Osteocyte (in vitro differentiated cells): ENCODE data around the gene DIAPH2. TPM values are rescaled to one million over a fixed set of nuclear protein-coding genes. Genes with fewer than 3 reads are reported as not detected.

Experiments
- DNase-seq: peaks from one replicate; pipeline ENCODE4 v3.0.0; 2021; ENCODE audit warnings: mixed read lengths; ENCODE audit not compliant: unreplicated experiment; ENCODE audit errors: extremely low spot score
- H3K27ac Mint-ChIP-seq: one replicate; pipeline ENCODE4 v1.8.0; 2021; ENCODE audit warnings: mild to moderate bottlenecking, mixed read lengths; ENCODE audit not compliant: unreplicated experiment
- H3K27me3 Mint-ChIP-seq: one replicate; pipeline ENCODE4 v1.8.0; 2021; ENCODE audit warnings: mixed read lengths; ENCODE audit not compliant: unreplicated experiment
- H3K36me3 Mint-ChIP-seq: one replicate; pipeline ENCODE4 v1.8.0; 2021; ENCODE audit warnings: mixed read lengths; ENCODE audit not compliant: unreplicated experiment
- H3K4me1 Mint-ChIP-seq: one replicate; pipeline ENCODE4 v1.8.0; 2021; ENCODE audit warnings: mixed read lengths; ENCODE audit not compliant: unreplicated experiment
- H3K4me3 Mint-ChIP-seq: one replicate; pipeline ENCODE4 v1.8.0; 2021; ENCODE audit warnings: mild to moderate bottlenecking, moderate library complexity, mixed read lengths; ENCODE audit not compliant: unreplicated experiment
- H3K9me3 Mint-ChIP-seq: one replicate; pipeline ENCODE4 v1.8.0; 2021; ENCODE audit warnings: mixed read lengths; ENCODE audit not compliant: unreplicated experiment
- total RNA-seq: library from RNA; stranded (reverse); gene quantifications from 2 replicates; pipeline ENCODE4 v1.2.1, GENCODE V29; 2021
- TF ChIP-seq, protein P1 (sequence below): fragments of 200-600 bp; sonication (generic); IDR thresholded peaks from 2 replicates; pipeline ENCODE4 v1.5.0; 2021; ENCODE audit warnings: antibody characterized with exemption, mild to moderate bottlenecking, moderate library complexity

The DIAPH2 gene
- total RNA-seq, 1 donor from 2014 or later = 9.3 TPM

DNA sequence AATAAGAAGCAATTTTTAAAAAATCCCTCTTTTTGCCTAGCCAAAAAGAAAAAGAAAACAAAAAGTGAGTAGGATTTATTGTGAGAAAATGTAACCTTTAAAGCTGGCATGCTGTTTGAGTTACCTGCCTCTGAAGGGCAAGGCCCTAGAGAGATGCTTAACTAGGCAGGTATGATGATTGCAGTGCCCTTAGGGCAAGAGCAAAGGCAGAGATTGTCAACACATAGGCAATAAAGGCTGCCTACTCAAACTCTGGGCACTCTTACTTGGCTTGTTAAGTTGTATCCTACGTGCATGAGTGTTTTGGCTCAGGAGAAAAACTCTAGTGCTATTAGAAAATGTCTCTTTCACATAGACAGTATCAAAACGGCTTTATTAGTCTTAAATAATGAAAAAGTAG, 505.0 kb downstream of the DIAPH2 start:
- H3K27me3 Mint-ChIP-seq = no peaks in the 10 kb centered on the region
- no peak for DNase-seq
- H3K27ac Mint-ChIP-seq = no peak overlapping the region
- no peak overlapping the region for H3K4me3 Mint-ChIP-seq
- H3K9me3 Mint-ChIP-seq = no peaks in the 10 kb centered on the region
- no peaks in the 10 kb centered on the region for H3K36me3 Mint-ChIP-seq
- TF ChIP-seq, protein P1, sequence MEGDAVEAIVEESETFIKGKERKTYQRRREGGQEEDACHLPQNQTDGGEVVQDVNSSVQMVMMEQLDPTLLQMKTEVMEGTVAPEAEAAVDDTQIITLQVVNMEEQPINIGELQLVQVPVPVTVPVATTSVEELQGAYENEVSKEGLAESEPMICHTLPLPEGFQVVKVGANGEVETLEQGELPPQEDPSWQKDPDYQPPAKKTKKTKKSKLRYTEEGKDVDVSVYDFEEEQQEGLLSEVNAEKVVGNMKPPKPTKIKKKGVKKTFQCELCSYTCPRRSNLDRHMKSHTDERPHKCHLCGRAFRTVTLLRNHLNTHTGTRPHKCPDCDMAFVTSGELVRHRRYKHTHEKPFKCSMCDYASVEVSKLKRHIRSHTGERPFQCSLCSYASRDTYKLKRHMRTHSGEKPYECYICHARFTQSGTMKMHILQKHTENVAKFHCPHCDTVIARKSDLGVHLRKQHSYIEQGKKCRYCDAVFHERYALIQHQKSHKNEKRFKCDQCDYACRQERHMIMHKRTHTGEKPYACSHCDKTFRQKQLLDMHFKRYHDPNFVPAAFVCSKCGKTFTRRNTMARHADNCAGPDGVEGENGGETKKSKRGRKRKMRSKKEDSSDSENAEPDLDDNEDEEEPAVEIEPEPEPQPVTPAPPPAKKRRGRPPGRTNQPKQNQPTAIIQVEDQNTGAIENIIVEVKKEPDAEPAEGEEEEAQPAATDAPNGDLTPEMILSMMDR = no peak
- H3K4me1 Mint-ChIP-seq = no peaks in the 10 kb centered on the region

DNA sequence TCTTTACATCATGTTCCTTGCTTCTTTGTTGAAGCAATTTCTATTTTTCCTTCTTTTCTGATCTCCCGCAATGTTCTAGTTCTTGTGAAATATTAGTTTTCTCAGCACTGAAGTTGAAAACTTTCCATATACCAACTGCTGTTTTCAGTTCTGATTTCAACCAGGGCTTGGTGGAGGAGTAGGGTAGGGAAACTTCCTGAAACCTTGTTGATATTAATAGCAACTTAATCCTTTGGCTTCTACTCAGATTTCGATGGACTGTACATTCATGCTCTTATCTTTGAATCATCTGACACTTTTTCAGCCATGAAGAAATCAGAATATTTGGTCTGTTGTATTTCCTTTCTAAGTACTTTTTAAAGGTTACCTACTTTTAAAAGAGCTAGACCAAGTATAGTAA, 514.9 kb downstream of the DIAPH2 start:
- H3K27ac Mint-ChIP-seq = no peak overlapping the region

DNA sequence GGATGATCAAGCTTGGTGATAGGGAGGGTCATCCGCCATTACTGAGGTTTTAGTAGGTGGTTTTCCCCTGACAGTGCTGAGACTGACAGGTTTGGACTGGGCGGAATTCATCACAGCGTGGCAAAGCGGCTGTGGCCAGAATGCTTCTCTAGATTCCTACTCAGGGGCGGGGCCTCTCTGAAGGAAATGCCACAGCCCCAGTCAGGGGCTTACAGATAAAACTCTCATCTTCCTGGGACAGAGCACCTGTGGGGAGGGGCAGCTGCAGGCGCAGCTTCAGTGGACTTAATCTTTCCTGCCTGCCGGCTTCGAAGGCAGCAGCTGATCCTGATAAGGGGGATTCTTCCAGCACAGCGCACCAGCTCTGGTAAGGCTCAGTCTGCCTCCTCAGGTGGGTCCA, 515.8 kb downstream of the DIAPH2 start:
- Mint-ChIP-seq H3K36me3 (no peaks in the 10 kb centered on the region), H3K4me1 (no peaks in the 10 kb centered on the region), H3K27ac (no peak overlapping the region), H3K4me3 (no peak overlapping the region), H3K27me3 (no peaks in the 10 kb centered on the region), H3K9me3 (peaks cover 14% of the 10 kb centered on the region)
- DNase-seq = no peak
- TF ChIP-seq, protein P1 = no peak

More for the DNA sequence above, 514.9 kb downstream of the DIAPH2 start:
- Mint-ChIP-seq H3K4me3 (no peak overlapping the region), H3K36me3 (no peaks in the 10 kb centered on the region), H3K4me1 (no peaks in the 10 kb centered on the region), H3K27me3 (no peaks in the 10 kb centered on the region), H3K9me3 (peaks cover 12% of the 10 kb centered on the region)
- TF ChIP-seq, protein P1 = no peak
- no peak for DNase-seq

DNA sequence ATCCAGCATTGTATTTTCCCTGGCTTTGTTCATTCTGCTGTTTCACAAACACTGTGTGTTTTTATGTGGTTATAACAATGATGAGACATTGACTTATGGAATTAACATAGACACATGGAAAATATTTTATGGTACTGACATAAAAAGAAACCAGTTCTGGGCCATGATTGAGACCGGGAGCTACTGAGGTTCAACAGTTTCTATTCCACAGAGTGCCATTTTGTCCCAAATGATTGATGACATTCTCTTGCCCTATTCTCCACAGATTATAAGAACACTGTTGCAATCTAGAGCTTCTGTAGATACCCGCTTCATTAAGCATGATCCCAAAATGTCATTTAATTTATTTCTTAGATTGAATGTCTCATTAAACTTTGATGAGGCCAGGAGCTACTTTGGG, 525.9 kb downstream of the DIAPH2 start:
- TF ChIP-seq, protein P1 = no peak
- H3K4me3 Mint-ChIP-seq = no peak overlapping the region

DNA sequence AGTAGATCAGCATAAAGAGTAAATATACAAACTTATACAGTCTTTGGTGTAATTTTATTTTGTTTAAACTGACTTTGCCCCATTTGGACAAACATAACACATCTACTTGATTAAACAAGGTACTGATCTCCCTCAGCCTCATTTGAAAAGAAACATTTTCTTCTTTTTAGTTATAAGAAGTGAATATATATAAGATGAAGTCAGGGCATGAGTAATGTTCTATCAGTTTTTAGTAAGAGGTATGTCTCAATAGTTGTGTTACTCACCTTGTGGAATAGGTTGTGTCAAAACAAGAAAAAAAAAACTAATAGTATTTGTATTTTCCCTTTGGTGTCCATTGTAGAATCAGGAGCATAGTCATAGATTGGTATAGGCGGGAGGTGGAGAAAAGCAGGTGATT, 526.4 kb downstream of the DIAPH2 start:
- H3K9me3 Mint-ChIP-seq = no peaks in the 10 kb centered on the region
- no peaks in the 10 kb centered on the region for H3K27me3 Mint-ChIP-seq
- TF ChIP-seq, protein P1 = no peak
- no peak overlapping the region for H3K4me3 Mint-ChIP-seq
- H3K36me3 Mint-ChIP-seq = no peaks in the 10 kb centered on the region
- no peak overlapping the region for H3K27ac Mint-ChIP-seq
- H3K4me1 Mint-ChIP-seq = no peaks in the 10 kb centered on the region
- no peak for DNase-seq

More for the DNA sequence above, 525.9 kb downstream of the DIAPH2 start:
- no peak overlapping the region for H3K27ac Mint-ChIP-seq
- no peak for DNase-seq
- H3K36me3 Mint-ChIP-seq = no peaks in the 10 kb centered on the region
- no peaks in the 10 kb centered on the region for H3K4me1 Mint-ChIP-seq
- no peaks in the 10 kb centered on the region for H3K27me3 Mint-ChIP-seq
- H3K9me3 Mint-ChIP-seq = no peaks in the 10 kb centered on the region
